ENCODE measurements around the gene CERT1. TPM values are rescaled to one million over a fixed set of nuclear protein-coding genes. Genes with fewer than 3 reads are reported as not detected.
"Not testable (repeated sequence)": the region's sequence is repeated elsewhere in the genome, so short reads cannot be mapped to it uniquely, and the experiment has no call there.

The CERT1 gene
- total and polyA plus RNA-seq, 2 experiments from 2014 or later = 15.6 to 42.0 TPM

DNA sequence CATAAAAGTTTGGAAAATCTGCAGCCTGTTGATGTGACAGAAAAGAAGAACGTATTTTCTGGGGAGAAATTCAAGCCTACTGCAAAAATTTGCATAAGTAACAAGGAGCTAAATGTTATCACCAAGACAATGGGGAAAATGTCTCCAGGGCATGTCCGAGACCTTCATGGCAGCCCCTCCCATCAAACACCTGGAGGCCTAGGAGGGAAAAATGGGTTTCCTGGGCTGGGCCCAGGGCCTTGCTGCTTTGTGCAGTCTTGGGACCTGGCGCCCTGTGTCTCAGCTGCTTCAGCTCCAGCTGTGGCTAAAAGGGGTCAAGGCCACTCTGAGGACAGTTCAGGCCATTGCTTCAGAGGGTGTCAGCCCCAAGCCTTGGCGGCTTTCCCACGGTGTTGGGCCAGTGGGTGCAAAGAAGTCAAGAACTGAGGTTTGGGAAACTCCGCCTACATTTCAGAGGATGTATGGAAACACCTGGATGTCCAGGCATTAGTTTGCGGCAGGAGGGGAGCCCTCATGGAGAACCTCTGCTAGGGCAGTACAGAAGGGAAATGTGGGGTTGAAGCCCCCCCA is 13.1 kb downstream of the CERT1 start:
- no peak for DNase-seq (ENCODE audit: low spot score)
- H3K4me2 ChIP-seq = no peak overlapping the region
- peaks cover 18% of the 10 kb centered on the region for H4K20me1 ChIP-seq (ENCODE audit: insufficient read depth, poor library complexity, severe bottlenecking)
- H3K79me2 ChIP-seq = peaks cover 78% of the 10 kb centered on the region
- no peak overlapping the region for H3K4me3 ChIP-seq
- TF ChIP-seq EZH2phosphoT487 (IDR thresholded peaks at IDR 0.05; ENCODE audit: low read depth, severe bottlenecking, unreplicated experiment) (no peak), EZH2 (IDR thresholded peaks at IDR 0.05; ENCODE audit: borderline replicate concordance) (no peak)
- TF ChIP-seq, protein P1, sequence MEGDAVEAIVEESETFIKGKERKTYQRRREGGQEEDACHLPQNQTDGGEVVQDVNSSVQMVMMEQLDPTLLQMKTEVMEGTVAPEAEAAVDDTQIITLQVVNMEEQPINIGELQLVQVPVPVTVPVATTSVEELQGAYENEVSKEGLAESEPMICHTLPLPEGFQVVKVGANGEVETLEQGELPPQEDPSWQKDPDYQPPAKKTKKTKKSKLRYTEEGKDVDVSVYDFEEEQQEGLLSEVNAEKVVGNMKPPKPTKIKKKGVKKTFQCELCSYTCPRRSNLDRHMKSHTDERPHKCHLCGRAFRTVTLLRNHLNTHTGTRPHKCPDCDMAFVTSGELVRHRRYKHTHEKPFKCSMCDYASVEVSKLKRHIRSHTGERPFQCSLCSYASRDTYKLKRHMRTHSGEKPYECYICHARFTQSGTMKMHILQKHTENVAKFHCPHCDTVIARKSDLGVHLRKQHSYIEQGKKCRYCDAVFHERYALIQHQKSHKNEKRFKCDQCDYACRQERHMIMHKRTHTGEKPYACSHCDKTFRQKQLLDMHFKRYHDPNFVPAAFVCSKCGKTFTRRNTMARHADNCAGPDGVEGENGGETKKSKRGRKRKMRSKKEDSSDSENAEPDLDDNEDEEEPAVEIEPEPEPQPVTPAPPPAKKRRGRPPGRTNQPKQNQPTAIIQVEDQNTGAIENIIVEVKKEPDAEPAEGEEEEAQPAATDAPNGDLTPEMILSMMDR (IDR thresholded peaks at IDR 0.05; ENCODE audit: poor library complexity) = no peak
- no peaks in the 10 kb centered on the region for H3K27me3 ChIP-seq
- 98% methylated on average over 7 of the region's 7 CpGs for WGBS (ENCODE audit: low lambda C conversion rate, missing lambda C conversion rate)
- no peak overlapping the region for H2AFZ ChIP-seq
- no peak overlapping the region for H3K27ac ChIP-seq
- H3K4me1 ChIP-seq (ENCODE audit: insufficient read depth) = no peaks in the 10 kb centered on the region
- H3K9me2 ChIP-seq (replicated peaks; ENCODE audit: insufficient read depth) = no peaks in the 10 kb centered on the region
- no peaks in the 10 kb centered on the region for H3K9me3 ChIP-seq (ENCODE audit: low read depth)
- H3K36me3 ChIP-seq (replicated peaks; ENCODE audit: insufficient read depth, low read depth) = no peaks in the 10 kb centered on the region

DNA sequence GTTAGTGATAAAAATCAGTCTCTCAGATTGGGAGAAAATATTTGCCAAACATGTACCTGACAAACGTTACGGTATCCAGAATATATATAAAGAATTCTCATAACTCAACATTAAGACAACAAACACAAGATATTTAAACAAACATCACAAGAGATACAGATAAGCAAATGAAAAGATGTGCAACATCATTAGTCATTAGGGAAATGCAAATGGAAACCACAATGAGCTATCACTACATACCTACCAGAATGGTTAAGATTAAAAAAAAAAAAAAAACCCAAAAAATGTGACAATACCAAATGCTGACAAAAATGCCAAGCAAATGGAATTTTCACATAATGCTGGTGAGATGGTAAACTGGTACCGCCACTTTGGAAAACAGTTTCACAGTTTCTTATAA is 15.4 kb downstream of the CERT1 start:
- Histone ChIP-seq H3K4me1 (ENCODE audit: insufficient read depth) (no peaks in the 10 kb centered on the region), H3K36me3 (replicated peaks; ENCODE audit: insufficient read depth, low read depth) (no peaks in the 10 kb centered on the region), H3K27me3 (no peaks in the 10 kb centered on the region), H2AFZ (no peak overlapping the region), H3K9me3 (ENCODE audit: low read depth) (no peaks in the 10 kb centered on the region), H3K4me3 (no peak overlapping the region), H3K79me2 (peaks cover 59% of the 10 kb centered on the region), H3K4me2 (no peak overlapping the region), H3K27ac (no peak overlapping the region), H4K20me1 (ENCODE audit: insufficient read depth, poor library complexity, severe bottlenecking) (peaks cover 6% of the 10 kb centered on the region), H3K9me2 (replicated peaks; ENCODE audit: insufficient read depth) (no peaks in the 10 kb centered on the region)
- 97% methylated on average over 3 of the region's 3 CpGs for WGBS (ENCODE audit: low lambda C conversion rate, missing lambda C conversion rate)
- no peak for DNase-seq (ENCODE audit: low spot score)
- TF ChIP-seq, protein P1 (IDR thresholded peaks at IDR 0.05; ENCODE audit: poor library complexity) = no peak
- no peak for TF ChIP-seq EZH2phosphoT487 (IDR thresholded peaks at IDR 0.05; ENCODE audit: low read depth, severe bottlenecking, unreplicated experiment)
- no peak for TF ChIP-seq EZH2 (IDR thresholded peaks at IDR 0.05; ENCODE audit: borderline replicate concordance)

DNA sequence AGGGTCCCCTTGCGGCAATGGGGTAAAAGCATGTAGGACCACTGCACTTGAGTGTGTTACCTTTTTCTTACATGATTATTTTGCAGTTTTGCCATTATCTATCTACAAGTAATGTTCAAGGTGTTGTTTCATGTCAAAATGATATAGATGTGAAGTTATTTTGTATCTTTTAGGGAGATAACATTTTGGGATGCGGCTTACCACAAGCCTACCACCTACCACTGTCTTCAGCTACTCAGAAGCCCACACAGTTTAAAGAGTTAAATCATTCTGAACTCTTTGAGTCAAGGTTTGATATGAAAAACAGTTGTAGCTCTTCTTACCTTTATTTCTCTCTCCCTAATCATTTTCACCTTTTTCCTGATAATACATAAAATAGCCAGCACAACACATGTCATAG is 19.8 kb downstream of the CERT1 start:
- H3K4me2 ChIP-seq = no peak overlapping the region
- H2AFZ ChIP-seq = no peak overlapping the region
- WGBS (ENCODE audit: low lambda C conversion rate, missing lambda C conversion rate) = 98% methylated on average over 2 of the region's 2 CpGs
- H4K20me1 ChIP-seq (ENCODE audit: insufficient read depth, poor library complexity, severe bottlenecking) = peaks cover under 1% of the 10 kb centered on the region
- H3K79me2 ChIP-seq = peaks cover 66% of the 10 kb centered on the region
- H3K9me2 ChIP-seq (replicated peaks; ENCODE audit: insufficient read depth) = no peaks in the 10 kb centered on the region
- peaks cover 3% of the 10 kb centered on the region for H3K9me3 ChIP-seq (ENCODE audit: low read depth)
- no peaks in the 10 kb centered on the region for H3K36me3 ChIP-seq (replicated peaks; ENCODE audit: insufficient read depth, low read depth)
- no peak for DNase-seq (ENCODE audit: low spot score)
- no peak overlapping the region for H3K4me3 ChIP-seq
- TF ChIP-seq, protein P1 (IDR thresholded peaks at IDR 0.05; ENCODE audit: poor library complexity) = no peak
- TF ChIP-seq EZH2 (IDR thresholded peaks at IDR 0.05; ENCODE audit: borderline replicate concordance) = no peak
- no peak for TF ChIP-seq EZH2phosphoT487 (IDR thresholded peaks at IDR 0.05; ENCODE audit: low read depth, severe bottlenecking, unreplicated experiment)
- H3K4me1 ChIP-seq (ENCODE audit: insufficient read depth) = no peaks in the 10 kb centered on the region
- H3K27ac ChIP-seq = no peak overlapping the region
- no peaks in the 10 kb centered on the region for H3K27me3 ChIP-seq

DNA sequence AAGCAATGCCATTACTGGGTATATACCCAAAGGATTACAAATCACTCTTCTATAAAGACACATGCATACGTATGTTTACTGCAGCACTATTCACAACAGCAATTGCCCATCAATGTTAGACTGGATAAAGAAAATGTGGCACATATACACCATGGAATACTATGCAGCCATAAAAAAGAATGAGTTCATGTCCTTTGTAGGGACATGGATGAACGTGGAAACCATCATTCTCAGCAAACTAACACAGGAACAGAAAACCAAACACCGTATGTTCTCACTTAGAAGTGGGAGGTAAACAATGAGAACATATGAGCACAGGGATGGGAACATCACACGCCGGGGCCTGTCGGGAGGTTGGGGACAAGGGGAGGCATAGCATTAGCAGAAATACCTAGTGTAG is 21.6 kb downstream of the CERT1 start:
- H3K27me3 ChIP-seq; H3K4me3 ChIP-seq; H2AFZ ChIP-seq; H3K9me2 ChIP-seq (replicated peaks; ENCODE audit: insufficient read depth); H3K36me3 ChIP-seq (replicated peaks; ENCODE audit: insufficient read depth, low read depth); DNase-seq (ENCODE audit: low spot score); H3K4me1 ChIP-seq (ENCODE audit: insufficient read depth); H3K4me2 ChIP-seq; H3K27ac ChIP-seq; H4K20me1 ChIP-seq (ENCODE audit: insufficient read depth, poor library complexity, severe bottlenecking); H3K9me3 ChIP-seq (ENCODE audit: low read depth): not testable (repeated sequence)
- 97% methylated on average over 6 of the region's 6 CpGs for WGBS (ENCODE audit: low lambda C conversion rate, missing lambda C conversion rate)
- peaks cover 73% of the 10 kb centered on the region for H3K79me2 ChIP-seq
